Islet of Langerhans (tissue), 1 donor: ENCODE measurements around the gene SLCO4A1.

Source experiments
- FAIRE-seq: peaks from one replicate; lab custom pipeline; 2011; peaks lifted over from hg19 to GRCh38; lab: Jason Lieb, UNC

The SLCO4A1 gene

GRCh38 chr20:62607366-62608217, 34.7 kb upstream of the SLCO4A1 start:
- no peak for FAIRE-seq

DNA sequence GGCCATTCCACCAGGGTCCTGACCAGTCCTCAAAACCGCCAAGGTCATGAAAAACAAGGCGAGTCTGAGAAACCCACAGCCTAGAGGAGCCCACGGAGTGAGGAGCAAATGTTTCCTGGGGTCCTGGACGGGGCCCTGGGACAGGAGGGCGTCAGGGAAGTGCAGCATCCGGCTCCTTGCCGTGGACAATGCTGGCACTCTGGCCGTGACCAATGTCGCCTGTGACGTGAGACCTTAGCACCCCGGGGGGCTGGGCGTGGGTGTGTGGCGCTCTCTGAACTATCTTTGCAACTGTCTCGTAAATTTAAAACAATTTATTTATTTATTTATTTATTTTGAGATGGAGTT, 34.1 kb upstream of the SLCO4A1 start:
- no peak for FAIRE-seq

- no peak for FAIRE-seq
Observed at GRCh38 chr20:62609279-62609720, 33.0 kb upstream of the SLCO4A1 start.

- FAIRE-seq = no peak
Observed at GRCh38 chr20:62609811-62610757, 32.2 kb upstream of the SLCO4A1 start.

DNA sequence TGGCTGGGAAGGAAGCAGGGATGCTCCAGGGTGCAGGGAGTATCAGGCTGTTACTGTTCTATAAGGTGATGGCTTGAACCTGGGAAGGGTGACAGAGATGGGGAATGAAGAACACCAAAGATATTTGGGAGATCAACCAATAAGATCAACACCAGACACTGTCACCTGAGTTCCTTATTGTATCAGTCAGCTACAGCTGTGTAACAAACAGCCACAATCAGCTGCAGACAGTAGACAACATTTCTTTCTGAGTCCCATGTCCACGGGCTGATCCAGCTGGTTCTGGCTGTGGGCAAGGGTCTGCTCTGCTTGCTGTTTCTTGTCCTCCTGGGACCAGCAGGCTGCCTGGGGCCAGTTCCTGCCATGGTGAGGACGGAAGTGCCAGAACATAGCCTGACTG, 31.3 kb upstream of the SLCO4A1 start:
- no peak for FAIRE-seq

GRCh38 chr20:62611819-62612218, 30.5 kb upstream of the SLCO4A1 start:
- no peak for FAIRE-seq

GRCh38 chr20:62614085-62614960, 28.0 kb upstream of the SLCO4A1 start:
- no peak for FAIRE-seq

DNA sequence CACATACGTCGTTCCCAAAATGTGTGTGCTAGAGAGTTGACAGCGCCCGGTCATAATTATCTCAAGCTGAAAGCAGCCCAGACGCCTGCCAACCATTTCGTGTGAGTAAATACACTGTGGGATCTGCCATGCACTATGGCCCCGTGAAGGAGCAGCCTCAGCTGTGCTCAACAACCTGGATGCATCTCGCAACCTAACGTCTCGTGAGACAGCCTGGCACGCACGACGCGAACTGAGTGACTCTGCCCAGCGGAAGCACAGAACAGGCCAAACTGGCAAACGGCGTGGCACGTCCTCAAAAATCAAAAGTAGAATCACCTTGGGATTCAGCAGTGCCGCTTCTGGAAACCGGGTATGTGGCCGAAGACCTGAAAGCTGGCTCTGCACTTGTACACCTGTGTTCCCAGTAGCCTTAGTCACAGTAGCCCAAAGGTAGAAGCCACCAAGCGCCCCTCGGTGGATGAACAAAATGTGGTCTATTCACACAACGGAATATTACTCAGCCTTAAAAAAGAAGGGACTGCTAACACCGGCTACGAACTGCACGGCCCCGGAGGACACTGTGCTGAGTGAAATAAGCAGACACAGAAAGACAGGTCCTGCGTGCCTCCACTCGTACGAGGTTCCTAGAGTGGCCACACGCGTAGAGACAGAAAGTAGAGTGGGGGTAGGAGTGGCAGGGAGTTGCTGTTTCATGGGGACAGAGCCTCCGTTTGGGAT, 27.2 kb upstream of the SLCO4A1 start:
- no peak for FAIRE-seq

DNA sequence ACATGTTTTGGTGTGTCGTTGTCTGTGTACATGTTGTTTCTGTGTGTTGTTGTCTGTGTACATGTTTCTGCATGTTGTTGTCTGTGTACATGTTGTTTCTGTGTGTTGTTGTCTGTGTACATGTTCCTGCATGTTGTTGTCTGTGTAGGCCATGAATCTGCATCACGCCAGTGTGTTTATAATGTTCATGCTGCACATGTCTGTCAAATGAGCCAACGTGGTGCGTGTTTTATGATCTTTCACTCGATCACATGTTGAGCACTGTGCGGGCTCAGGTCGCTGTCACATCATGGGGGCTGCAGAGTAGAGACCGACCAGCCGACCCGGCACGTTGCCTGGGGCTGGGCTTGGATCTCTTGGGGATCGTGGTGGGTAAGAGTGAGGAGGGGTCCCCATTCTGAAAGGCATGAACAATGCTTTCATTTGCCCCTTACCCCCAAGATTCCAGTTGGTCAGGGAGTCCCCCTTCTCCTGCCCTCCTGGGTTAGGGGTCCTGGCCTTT, 26.5 kb upstream of the SLCO4A1 start:
- FAIRE-seq = no peak

DNA sequence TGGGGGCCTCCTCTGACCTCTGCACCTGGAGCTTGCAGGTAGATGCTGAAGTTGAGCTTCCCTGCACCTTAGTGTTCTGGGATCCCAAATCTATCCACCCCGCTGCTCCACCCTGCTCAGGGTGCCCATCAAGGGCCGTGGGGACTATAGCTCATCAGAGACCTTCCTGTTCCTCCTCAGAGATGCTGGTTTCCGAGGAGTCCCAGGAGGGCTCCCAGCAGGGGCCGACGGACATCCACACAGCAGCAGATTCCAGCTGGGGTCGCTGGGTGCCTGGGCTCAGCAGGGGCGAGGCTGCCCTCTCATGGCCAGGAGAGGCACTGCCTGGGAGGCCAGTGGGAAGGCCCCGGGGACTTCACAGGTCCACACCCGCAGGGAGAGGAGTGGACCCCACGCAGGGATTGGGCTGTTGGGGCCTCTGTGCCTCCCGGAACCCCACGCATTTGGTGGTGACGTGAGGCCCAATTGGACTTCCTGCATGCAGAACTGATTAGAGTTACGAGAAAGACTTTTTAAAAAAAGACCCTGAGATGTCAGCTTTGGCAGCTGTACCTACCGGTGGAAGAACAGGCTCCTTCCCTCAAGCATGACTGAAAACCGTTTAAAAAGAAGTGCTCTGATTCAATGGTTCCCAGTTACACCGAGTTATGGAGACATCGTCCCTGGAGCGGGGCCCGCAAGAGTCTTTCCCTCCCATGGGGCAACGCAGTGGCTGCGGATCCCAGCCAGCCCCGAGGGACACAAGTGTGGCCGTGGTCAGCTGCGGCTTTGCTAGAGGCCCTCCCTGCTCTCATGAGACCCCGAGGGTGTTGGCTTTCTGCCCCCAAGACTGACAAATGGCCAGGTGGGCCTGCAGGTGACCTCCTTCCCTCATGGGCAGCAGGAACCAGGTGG, 25.3 kb upstream of the SLCO4A1 start:
- no peak for FAIRE-seq

DNA sequence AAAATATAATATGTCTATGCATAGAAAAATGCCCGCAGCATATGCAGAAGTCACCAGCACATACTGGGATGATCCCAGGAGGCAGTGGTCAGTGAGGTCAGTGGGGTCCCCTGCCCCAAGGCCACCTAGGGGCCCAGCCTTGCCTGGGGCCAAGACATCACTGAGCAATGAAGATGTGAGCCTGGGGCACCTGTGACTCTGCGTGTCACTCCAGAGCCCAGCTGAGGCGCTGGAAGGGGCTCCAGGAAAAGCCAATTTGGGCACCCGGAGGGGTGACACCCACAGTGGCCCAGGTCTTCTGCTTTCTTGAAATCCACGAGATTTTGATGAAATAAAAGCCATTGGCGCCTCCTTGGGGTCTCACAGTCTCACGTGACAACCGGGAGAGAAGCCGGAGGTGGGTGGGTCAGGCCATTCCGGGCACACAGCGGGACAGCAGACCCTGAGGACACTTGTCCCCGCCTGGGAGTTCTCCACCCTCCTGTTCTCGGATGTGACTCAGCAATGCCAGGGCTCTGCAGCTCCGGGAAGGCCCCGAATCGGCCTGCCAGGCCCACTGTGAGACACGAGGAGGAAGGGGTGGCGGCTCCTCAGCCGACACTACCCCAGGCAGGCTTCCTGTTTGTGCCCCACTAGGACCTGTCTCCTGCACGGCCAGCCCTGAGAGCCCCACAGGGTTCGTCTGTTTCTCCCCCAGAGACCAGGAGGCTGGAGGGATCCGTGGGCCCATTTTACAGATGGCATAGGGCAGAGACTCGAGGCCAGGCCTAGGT, 24.4 kb upstream of the SLCO4A1 start:
- FAIRE-seq = no peak

- FAIRE-seq = no peak
Observed at GRCh38 chr20:62618611-62619529, 23.4 kb upstream of the SLCO4A1 start.

- FAIRE-seq = no peak
Observed at GRCh38 chr20:62620625-62621024, 21.7 kb upstream of the SLCO4A1 start.

DNA sequence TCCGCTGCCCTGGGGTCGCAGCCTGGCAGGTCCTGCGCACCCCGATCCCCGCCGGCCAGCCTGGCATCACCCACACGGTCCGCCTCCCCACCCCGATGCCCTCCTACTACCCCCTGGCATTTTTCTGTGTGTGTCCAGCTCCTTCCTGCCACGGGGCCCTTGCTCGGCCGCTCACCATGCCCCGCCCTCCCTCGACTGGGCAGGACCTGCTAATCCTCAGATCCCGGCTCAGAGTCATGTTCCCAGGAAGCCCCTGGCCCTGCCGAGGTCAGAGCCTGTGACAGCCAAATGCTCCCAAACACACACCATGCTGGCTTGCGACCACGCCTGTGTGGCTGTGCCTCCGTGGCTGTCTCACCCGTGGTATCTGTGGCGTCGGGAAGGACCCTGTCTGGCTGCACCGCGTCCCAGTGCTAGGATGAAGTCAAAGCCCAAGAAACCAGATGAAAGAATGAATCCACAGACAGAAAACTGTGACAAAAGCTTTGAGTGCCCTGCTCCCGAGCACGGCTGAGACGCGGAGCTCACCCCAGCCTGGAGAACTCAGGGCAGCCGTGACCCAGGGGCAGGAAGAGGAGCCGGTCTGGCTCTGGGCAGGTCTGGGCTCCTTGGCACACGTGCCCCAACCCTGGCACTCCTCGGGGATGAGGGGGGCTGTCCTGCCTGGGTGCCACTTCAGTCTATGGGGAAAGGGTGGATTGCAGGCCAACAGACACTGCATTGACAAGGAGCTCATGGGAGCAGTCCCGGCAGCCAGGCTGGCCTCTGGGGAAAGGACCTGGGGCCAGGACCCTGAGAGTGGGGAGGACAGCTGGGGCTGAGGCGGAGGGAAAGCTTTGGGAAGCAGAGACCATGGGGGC, 20.8 kb upstream of the SLCO4A1 start:
- no peak for FAIRE-seq

DNA sequence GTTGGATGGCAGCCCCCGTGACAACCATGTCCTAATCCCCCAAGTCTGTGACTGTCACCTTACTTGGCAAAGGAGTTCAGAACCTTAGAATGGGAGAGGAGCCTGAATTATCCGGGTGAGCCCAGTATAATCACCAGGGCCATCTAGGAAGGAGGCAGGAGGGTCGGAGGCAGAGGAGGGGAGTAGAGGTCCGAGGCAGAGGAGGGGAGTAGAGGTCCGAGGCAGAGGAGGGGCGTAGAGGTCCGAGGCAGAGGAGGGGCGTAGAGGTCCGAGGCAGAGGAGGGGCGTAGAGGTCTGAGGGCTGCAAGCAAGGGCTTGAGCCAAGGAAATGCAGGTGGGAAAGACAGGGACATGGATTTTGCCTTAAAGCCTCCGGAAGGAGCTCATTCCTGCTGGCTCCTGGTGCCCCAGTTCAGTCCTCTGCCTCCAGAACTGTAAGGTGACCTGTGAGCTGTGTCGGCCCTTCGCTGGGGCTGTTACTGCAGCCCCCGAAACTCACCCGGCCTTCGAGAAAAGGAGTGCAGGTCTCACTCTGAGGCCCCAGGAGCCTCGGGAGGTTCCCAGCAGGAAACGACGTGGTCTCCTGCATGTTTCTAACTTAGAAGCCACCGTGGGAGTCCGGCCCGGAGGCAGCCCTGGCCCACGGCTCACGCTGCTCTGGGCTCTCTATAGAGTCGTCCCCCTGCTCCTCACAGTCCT, 20.0 kb upstream of the SLCO4A1 start:
- no peak for FAIRE-seq

DNA sequence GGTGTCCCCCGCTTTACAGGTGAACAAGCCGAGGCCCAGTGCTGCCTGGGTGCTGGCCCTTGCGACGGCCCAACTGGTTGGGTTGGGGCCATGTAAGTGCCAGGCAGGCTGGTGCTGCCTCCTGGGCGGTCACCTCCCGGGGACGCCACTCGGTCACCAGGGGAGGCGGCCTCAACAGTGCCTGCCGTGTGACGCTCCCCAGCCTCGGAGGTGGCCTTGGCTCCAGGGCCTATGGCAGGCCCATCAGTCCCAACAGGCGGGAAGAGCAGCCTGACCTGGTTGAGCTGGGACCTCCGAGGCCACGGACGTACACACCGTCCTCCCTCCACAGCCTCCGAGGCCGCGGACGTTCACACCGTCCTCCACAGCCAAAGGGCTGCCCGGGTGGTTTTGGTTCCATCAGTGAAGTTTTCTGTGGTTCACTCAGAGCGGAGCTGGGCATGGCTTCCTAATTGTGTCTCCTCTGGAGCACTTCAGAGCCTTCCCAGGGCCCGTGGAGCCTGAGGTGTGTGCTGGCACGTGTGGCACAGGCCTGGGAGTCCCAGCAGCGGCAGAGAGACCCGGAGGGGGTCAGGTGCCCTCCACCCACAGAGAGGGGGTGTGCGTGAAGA, 19.3 kb upstream of the SLCO4A1 start:
- FAIRE-seq = no peak
